Measurements from ENCODE around the gene OLFML1. TPM values are rescaled to one million over a fixed set of nuclear protein-coding genes. Genes with fewer than 3 reads are reported as not detected.

The OLFML1 gene
- polyA plus RNA-seq, 4 donors = 0.81 to 7.7 (median 2.5) TPM; not detected in 1

GRCh38 chr11:7559398-7560283, 74.3 kb downstream of the OLFML1 start:
- H3K27ac ChIP-seq (ENCODE audit: low read depth in 1 of 3, low read length in 2 of 3) = no peak overlapping the region
- no peaks in the 10 kb centered on the region for H3K9me3 ChIP-seq (ENCODE audit: control insufficient read depth in 2 of 2, insufficient read depth in 1 of 2, low read depth in 1 of 2, low read length in 1 of 2)
- DNase-seq (no peak), FAIRE-seq (no peak)
- H3K36me3 ChIP-seq (ENCODE audit: control insufficient read depth in 3 of 3, insufficient read depth in 2 of 3, low read depth in 1 of 3, low read length in 3 of 3) = no peaks in the 10 kb centered on the region
- 80 to 94% (median 87%) methylated on average over 4 of the region's 4 CpGs for WGBS, 3 donors
- H3K27me3 ChIP-seq (ENCODE audit: control insufficient read depth in 3 of 3, insufficient read depth in 3 of 3, low read length in 3 of 3) = no peaks in the 10 kb centered on the region
- peaks cover 0 to 8% (median 5%) of the 10 kb centered on the region in 3 donors for H3K4me1 ChIP-seq (ENCODE audit: control insufficient read depth in 3 of 3, insufficient read depth in 2 of 3, low read depth in 1 of 3, low read length in 2 of 3)
- H3K4me3 ChIP-seq (ENCODE audit: low read depth in 1 of 3, low read length in 3 of 3) = no peak overlapping the region

Other genes with a start within 250 kb of the OLFML1 start
- under 1 TPM in 2 of 4 donors, not detected in 2; 0.09 to 0.72 TPM for gene SYT9, start 233.6 kb upstream of the OLFML1 start, polyA plus RNA-seq
- gene PPFIBP2, start 28.5 kb downstream of the OLFML1 start, polyA plus RNA-seq = 10 to 100 TPM; 26.5 to 71.7 (median 62.4) TPM
- 1 to 10 TPM; 1.1 to 4.4 (median 3.5) TPM for gene CYB5R2, start 188.0 kb downstream of the OLFML1 start, polyA plus RNA-seq
- gene OVCH2, start 221.0 kb downstream of the OLFML1 start, polyA plus RNA-seq = under 1 TPM in 1 of 4 donors, not detected in 3; 0.19 TPM